AG04450 (cell line): ENCODE data around the gene MMP19. TPM values are rescaled to one million over a fixed set of nuclear protein-coding genes. Genes with fewer than 3 reads are reported as not detected.
A peak's percentile ranks its signal among the peaks of the same experiment; 100 is the strongest.

ENCODE experiments used
- CTCF ChIA-PET: fragments of 300-600, 350-600 bp; formaldehyde crosslinking; extraction: SDS; loops from one replicate; lab custom pipeline; 2022; ENCODE audit warnings: antibody characterized with exemption, inconsistent platforms; lab: Charles Lee
- POLR2A ChIA-PET: fragments of 350-600 bp; formaldehyde crosslinking; extraction: SDS; loops from one replicate; lab custom pipeline; 2021; ENCODE audit warnings: antibody characterized with exemption, inconsistent platforms; lab: Yijun Ruan, JAX
- DNase-seq: peaks from one replicate; pipeline ENCODE4 v3.0.0-alpha.2; 2011; ENCODE audit warnings: low read depth, low spot score
- H3K27ac ChIP-seq: one replicate; pipeline ENCODE4 v1.5.1; 2012; ENCODE audit warnings: low read depth, low read length, control low read depth
- H3K27me3 ChIP-seq: one replicate; pipeline ENCODE4 v1.6.0; 2012; ENCODE audit warnings: low read length; ENCODE audit not compliant: control insufficient read depth, insufficient read depth
- H3K4me3 ChIP-seq: 2 replicates; pipeline ENCODE4 v1.5.1; 2011; ENCODE audit warnings: mild to moderate bottlenecking, low read depth, low read length, control low read depth
- H3K9me3 ChIP-seq: 2 replicates; pipeline ENCODE4 v1.5.1; 2012; ENCODE audit warnings: low read length; ENCODE audit not compliant: control insufficient read depth, insufficient read depth
- CTCF ChIP-seq: IDR thresholded peaks from 2 replicates; pipeline ENCODE4 v1.5.1; 2011; ENCODE audit warnings: low read depth, low read length, control low read depth, inconsistent platforms
- polyA minus RNA-seq: library from RNA; depleted of rRNA, polyadenylated mRNA; stranded (reverse); fragments of >200 nt; gene quantifications from 2 replicates; pipeline ENCODE4 v1.2.3, GENCODE V29; 2011; rRNA and poly(A)+ RNA removed
- polyA plus RNA-seq: library from polyadenylated mRNA; depleted of rRNA; stranded (reverse); fragments of >200 nt; gene quantifications from 2 replicates; pipeline ENCODE4 v1.2.3, GENCODE V29; 2011; rRNA removed

MMP19 gene
- 43.8 and 46.3 TPM in 2 replicates for polyA plus RNA-seq
- 14.9 and 22.3 TPM in 2 replicates for polyA minus RNA-seq

DNA sequence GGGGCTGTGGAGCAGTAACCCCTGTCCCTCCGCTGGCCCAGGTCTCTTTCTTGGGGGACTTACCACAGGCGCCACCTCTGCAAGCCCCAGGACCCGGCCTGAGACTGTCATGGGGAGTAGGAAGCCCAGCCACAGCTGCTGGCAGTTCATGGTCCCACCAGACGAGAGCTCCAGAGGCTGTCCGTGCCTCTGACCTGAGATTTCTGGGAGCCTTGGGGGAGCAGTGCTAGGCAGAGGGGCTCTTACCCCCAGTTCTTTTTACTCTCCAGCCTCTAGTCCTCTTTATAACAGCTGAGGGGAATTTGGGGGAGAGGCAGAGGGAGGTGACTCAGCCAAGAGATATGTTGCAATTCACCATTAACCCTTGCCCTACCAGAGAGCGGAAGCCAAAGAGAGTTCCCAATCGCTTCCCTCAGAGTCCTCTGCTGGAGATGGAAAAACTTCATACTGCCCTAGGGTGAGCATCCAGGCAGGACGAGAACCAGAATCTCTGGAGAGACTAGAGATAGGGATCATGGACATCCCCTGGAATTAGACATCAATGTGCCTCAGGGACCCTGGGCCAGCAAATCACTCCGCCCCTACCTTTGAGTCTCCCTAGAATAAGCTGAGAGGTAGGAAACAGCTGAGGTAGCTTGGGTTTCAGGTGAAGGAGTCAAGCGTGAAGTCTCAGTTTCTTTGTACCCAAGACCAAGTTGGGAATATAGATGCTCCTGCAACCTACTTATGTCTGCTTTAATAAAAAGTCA lies at the start of gene MMP19:
TSS of gene MMP19 (minus strand) at position 256 of the 749 bp plus-strand sequence. CDS start at position 150, 106 bp downstream.
- no peaks in the 10 kb centered on the region for H3K27me3 ChIP-seq
- ChIA-PET POLR2A (interaction anchor here (0.8 kb wide), 1 partner anchor 12 kb away, joined by 4 read pairs; no protein-coding TSS in a partner anchor), CTCF (interaction anchor here (0.8 to 1.5 kb wide), 4 partner anchors 13 to 104 kb away, joined by 3 to 5 read pairs (median 4); partner anchors contain the start of gene DNAJC14)
- TF ChIP-seq CTCF = peak; percentile 8
- H3K27ac ChIP-seq = peak within 1 kb of the TSS; percentile 61
- peak; percentile 62 for DNase-seq
- H3K9me3 ChIP-seq = no peaks in the 10 kb centered on the region
- peak within 1 kb of the TSS; percentile 86 for H3K4me3 ChIP-seq

GRCh38 chr12:55891310-55891709 lies 48.6 kb upstream of the MMP19 start:
- ChIA-PET CTCF (no interaction called here), POLR2A (no interaction called here)
- no peak overlapping the region for H3K4me3 ChIP-seq
- H3K27ac ChIP-seq = no peak overlapping the region
- no peaks in the 10 kb centered on the region for H3K9me3 ChIP-seq
- no peaks in the 10 kb centered on the region for H3K27me3 ChIP-seq
- DNase-seq = no peak
- TF ChIP-seq CTCF = no peak

DNA sequence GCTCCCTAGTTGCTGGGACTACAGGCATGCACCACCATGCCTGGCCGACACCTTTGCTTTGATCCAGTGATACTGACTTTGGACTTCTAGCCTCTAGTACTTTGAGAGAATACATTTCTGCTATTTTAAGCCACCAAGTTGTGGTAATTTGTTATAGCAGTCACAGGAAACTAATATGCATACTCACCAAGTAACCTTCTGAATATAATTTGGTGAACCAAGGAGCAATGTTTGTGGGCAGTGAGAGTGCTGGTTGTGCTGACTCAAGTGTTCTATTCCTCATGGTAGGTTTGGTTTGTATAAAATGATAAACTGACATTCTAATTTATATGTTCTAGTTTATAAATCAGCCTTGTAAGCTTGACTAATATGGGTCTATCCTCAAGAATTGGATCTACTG lies 42.4 kb upstream of the MMP19 start:
- no peaks in the 10 kb centered on the region for H3K9me3 ChIP-seq
- H3K27me3 ChIP-seq = no peaks in the 10 kb centered on the region
- POLR2A ChIA-PET = no interaction called here
- DNase-seq = no peak
- no peak overlapping the region for H3K27ac ChIP-seq
- CTCF ChIA-PET = no interaction called here
- no peak overlapping the region for H3K4me3 ChIP-seq
- TF ChIP-seq CTCF = no peak

GRCh38 chr12:55877824-55878223 lies 35.1 kb upstream of the MMP19 start:
- no peak for TF ChIP-seq CTCF
- no peak for DNase-seq
- no peak overlapping the region for H3K4me3 ChIP-seq
- ChIA-PET CTCF (no interaction called here), POLR2A (interaction anchor here (0.6 kb wide), 1 partner anchor 27 kb away, joined by 3 read pairs; no protein-coding TSS in a partner anchor)
- no peak overlapping the region for H3K27ac ChIP-seq
- H3K27me3 ChIP-seq = no peaks in the 10 kb centered on the region
- H3K9me3 ChIP-seq = peaks cover 9% of the 10 kb centered on the region
